BLaER1 (cell line): ENCODE measurements around the gene RGP1.

Experiments
- H3K27ac ChIP-seq: shearing (Covaris generic); formaldehyde crosslinking; 2 replicates; pipeline ENCODE4 v1.8.1; 2022
- H3K27me3 ChIP-seq: shearing (Covaris generic); formaldehyde crosslinking; 2 replicates; pipeline ENCODE4 v1.8.1; 2022
- H3K36me3 ChIP-seq: shearing (Covaris generic); formaldehyde crosslinking; 2 replicates; pipeline ENCODE4 v1.8.1; 2022
- H3K4me1 ChIP-seq: shearing (Covaris generic); formaldehyde crosslinking; 2 replicates; pipeline ENCODE4 v1.8.1; 2022
- H3K4me2 ChIP-seq: shearing (Covaris generic); formaldehyde crosslinking; 2 replicates; pipeline ENCODE4 v1.8.1; 2022
- H3K4me3 ChIP-seq: shearing (Covaris generic); formaldehyde crosslinking; 2 replicates; pipeline ENCODE4 v1.8.1; 2022
- H3K9ac ChIP-seq: shearing (Covaris generic); formaldehyde crosslinking; 2 replicates; pipeline ENCODE4 v1.8.1; 2022
- H3K9me3 ChIP-seq: shearing (Covaris generic); formaldehyde crosslinking; 2 replicates; pipeline ENCODE4 v1.8.1; 2022
- H4K20me1 ChIP-seq: shearing (Covaris generic); formaldehyde crosslinking; 2 replicates; pipeline ENCODE4 v1.8.1; 2022
- Cebpa-rat ChIP-seq: shearing (Covaris generic); IDR thresholded peaks from 2 replicates; pipeline ENCODE4 v1.8.1; 2022

Gene RGP1

GRCh38 chr9:35753466-35753865, 4.4 kb downstream of the RGP1 start:
- H3K4me1 ChIP-seq = peaks cover 48% of the 10 kb centered on the region
- no peak overlapping the region for H3K4me2 ChIP-seq
- H3K27ac ChIP-seq = no peak overlapping the region
- TF ChIP-seq Cebpa-rat = no peak
- H3K9ac ChIP-seq = no peak overlapping the region
- no peaks in the 10 kb centered on the region for H3K9me3 ChIP-seq
- H3K27me3 ChIP-seq = no peaks in the 10 kb centered on the region
- no peaks in the 10 kb centered on the region for H4K20me1 ChIP-seq
- H3K36me3 ChIP-seq = peaks cover 42% of the 10 kb centered on the region
- H3K4me3 ChIP-seq = no peak overlapping the region

- Histone ChIP-seq H3K4me2 (peak within 1 kb of the TSS; percentile 92; the same call in 1 of the 2 replicates), H3K4me1 (peaks cover 56% of the 10 kb centered on the region)
- TF ChIP-seq Cebpa-rat = no peak
Observed at GRCh38 chr9:35754264-35754663, 5.2 kb downstream of the RGP1 start, which contains the start of gene MSMP. MSMP (minus strand) TSS chr9:35754276; CDS start chr9:35754129, 147 bp downstream.

GRCh38 chr9:35755071-35755470, 6.0 kb downstream of the RGP1 start:
- peak overlapping the region; percentile 92 for H3K4me2 ChIP-seq
- H3K9me3 ChIP-seq = no peaks in the 10 kb centered on the region
- H3K4me3 ChIP-seq = no peak overlapping the region
- TF ChIP-seq Cebpa-rat = no peak
- H4K20me1 ChIP-seq = no peaks in the 10 kb centered on the region
- no peak overlapping the region for H3K27ac ChIP-seq
- H3K27me3 ChIP-seq = no peaks in the 10 kb centered on the region
- no peak overlapping the region for H3K9ac ChIP-seq
- H3K36me3 ChIP-seq = peaks cover 42% of the 10 kb centered on the region
- H3K4me1 ChIP-seq = peaks cover 56% of the 10 kb centered on the region

More at GRCh38 chr9:35754264-35754663, 5.2 kb downstream of the RGP1 start, which contains the start of gene MSMP:
- Histone ChIP-seq H4K20me1 (no peaks in the 10 kb centered on the region), H3K9me3 (no peaks in the 10 kb centered on the region), H3K9ac (no peak within 1 kb of the TSS), H3K27ac (no peak within 1 kb of the TSS), H3K27me3 (no peaks in the 10 kb centered on the region), H3K4me3 (no peak within 1 kb of the TSS), H3K36me3 (peaks cover 42% of the 10 kb centered on the region)

GRCh38 chr9:35756275-35757225, 7.5 kb downstream of the RGP1 start:
- Histone ChIP-seq H3K4me1 (peaks cover 67% of the 10 kb centered on the region), H3K9me3 (no peaks in the 10 kb centered on the region), H4K20me1 (no peaks in the 10 kb centered on the region), H3K36me3 (peaks cover 31% of the 10 kb centered on the region), H3K27ac (peak overlapping the region; percentile 87), H3K9ac (peak overlapping the region; percentile 78), H3K4me3 (peak overlapping the region; percentile 69), H3K4me2 (peak overlapping the region; percentile 92), H3K27me3 (no peaks in the 10 kb centered on the region)
- no peak for TF ChIP-seq Cebpa-rat

- Histone ChIP-seq H3K4me2 (peak overlapping the region; percentile 92), H3K4me1 (peaks cover 71% of the 10 kb centered on the region), H3K9ac (peak overlapping the region; percentile 78), H3K36me3 (peaks cover 22% of the 10 kb centered on the region), H4K20me1 (no peaks in the 10 kb centered on the region), H3K27me3 (no peaks in the 10 kb centered on the region), H3K27ac (peak overlapping the region; percentile 87), H3K9me3 (no peaks in the 10 kb centered on the region), H3K4me3 (peak overlapping the region; percentile 69)
- no peak for TF ChIP-seq Cebpa-rat
Observed at GRCh38 chr9:35757226-35757891, 8.3 kb downstream of the RGP1 start.

- peak overlapping the region; percentile 92 for H3K4me2 ChIP-seq
- no peak; the same call in 1 of the 2 replicates for TF ChIP-seq Cebpa-rat
- no peak overlapping the region for H3K9ac ChIP-seq
- no peaks in the 10 kb centered on the region for H3K9me3 ChIP-seq
- peaks cover 17% of the 10 kb centered on the region for H3K36me3 ChIP-seq
- 0 out of 2 replicates have a peak overlapping the region, but pooled peaks have one; percentile 69 for H3K4me3 ChIP-seq
- H3K4me1 ChIP-seq = peaks cover 71% of the 10 kb centered on the region
- H3K27me3 ChIP-seq = no peaks in the 10 kb centered on the region
- H3K27ac ChIP-seq = peak overlapping the region; percentile 87
- H4K20me1 ChIP-seq = no peaks in the 10 kb centered on the region
Observed at GRCh38 chr9:35757892-35758275, 8.8 kb downstream of the RGP1 start.

- Histone ChIP-seq H3K4me3 (no peak overlapping the region), H3K9ac (no peak overlapping the region)
Observed at GRCh38 chr9:35758475-35759050, 9.5 kb downstream of the RGP1 start.

GRCh38 chr9:35759795-35760194, 10.7 kb downstream of the RGP1 start:
- Histone ChIP-seq H3K27me3 (no peaks in the 10 kb centered on the region), H4K20me1 (no peaks in the 10 kb centered on the region), H3K9me3 (no peaks in the 10 kb centered on the region), H3K4me3 (no peak overlapping the region), H3K27ac (no peak overlapping the region), H3K4me2 (peak overlapping the region; percentile 68; the same call in 1 of the 2 replicates), H3K4me1 (peaks cover 71% of the 10 kb centered on the region), H3K9ac (no peak overlapping the region), H3K36me3 (no peaks in the 10 kb centered on the region)
- TF ChIP-seq Cebpa-rat = no peak

More at GRCh38 chr9:35758475-35759050, 9.5 kb downstream of the RGP1 start:
- H3K27ac ChIP-seq = peak overlapping the region; percentile 87; the same call in 1 of the 2 replicates
- peaks cover 71% of the 10 kb centered on the region for H3K4me1 ChIP-seq
- H3K36me3 ChIP-seq = peaks cover 10% of the 10 kb centered on the region; the same call in 1 of the 2 replicates
- H3K9me3 ChIP-seq = no peaks in the 10 kb centered on the region
- no peaks in the 10 kb centered on the region for H4K20me1 ChIP-seq
- H3K27me3 ChIP-seq = no peaks in the 10 kb centered on the region
- no peak for TF ChIP-seq Cebpa-rat
- peak overlapping the region; percentile 92 for H3K4me2 ChIP-seq

GRCh38 chr9:35760651-35761050, 11.6 kb downstream of the RGP1 start:
- H4K20me1 ChIP-seq = no peaks in the 10 kb centered on the region
- no peak for TF ChIP-seq Cebpa-rat
- peaks cover 64% of the 10 kb centered on the region for H3K4me1 ChIP-seq
- H3K9ac ChIP-seq = no peak overlapping the region
- H3K9me3 ChIP-seq = peaks cover 3% of the 10 kb centered on the region; the same call in 1 of the 2 replicates
- H3K4me2 ChIP-seq = peak overlapping the region; percentile 68
- no peak overlapping the region for H3K27ac ChIP-seq
- H3K36me3 ChIP-seq = no peaks in the 10 kb centered on the region
- H3K4me3 ChIP-seq = no peak overlapping the region
- H3K27me3 ChIP-seq = no peaks in the 10 kb centered on the region
